ENCODE measurements around the gene ANKRD12.
"Not testable (repeated sequence)": the region's sequence is repeated elsewhere in the genome, so short reads cannot be mapped to it uniquely, and the experiment has no call there.

ANKRD12 gene

GRCh38 chr18:9232977-9233376 lies 96.4 kb downstream of the ANKRD12 start:
- no peak for DNase-seq (ENCODE audit: low read depth)

DNA sequence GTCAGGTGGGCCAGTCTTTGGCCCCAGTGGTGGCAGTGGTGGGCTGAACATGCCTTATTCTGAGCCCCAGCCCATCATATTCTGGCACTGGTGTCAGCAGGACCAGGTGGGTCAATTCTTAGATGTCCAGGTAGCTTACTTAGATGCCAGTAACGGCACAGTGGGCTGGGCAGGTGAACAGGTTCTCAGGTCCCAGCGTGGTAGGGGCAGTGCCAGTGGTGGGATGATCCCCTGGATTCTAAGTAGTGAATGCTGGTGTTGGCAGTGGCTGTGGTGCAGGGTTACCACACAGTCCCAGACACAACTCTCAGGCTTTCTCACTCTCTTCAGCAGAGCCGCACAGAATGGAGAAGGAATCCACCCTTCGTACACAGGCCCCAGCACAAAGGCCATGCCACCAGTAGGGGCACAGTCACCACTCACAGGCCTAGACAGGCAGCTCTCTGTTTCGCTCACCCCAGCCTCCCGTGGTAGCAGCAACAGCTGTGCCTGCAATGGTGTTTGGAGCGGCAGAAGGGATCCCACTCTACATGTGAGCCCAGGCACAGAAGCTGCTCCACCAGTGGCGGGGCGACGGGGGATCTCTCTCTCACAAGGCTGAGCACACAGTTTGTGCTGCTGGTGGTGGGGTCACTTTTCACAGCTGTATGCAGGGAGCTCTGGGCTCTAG lies 97.3 kb downstream of the ANKRD12 start:
- DNase-seq (ENCODE audit: low read depth) = no peak

- DNase-seq (ENCODE audit: low read depth) = no peak
These were observed 97.9 kb downstream of the ANKRD12 start for GRCh38 chr18:9234528-9234927.

- DNase-seq (ENCODE audit: low read depth) = no peak
These were observed 101.4 kb downstream of the ANKRD12 start for GRCh38 chr18:9237981-9238380.

- DNase-seq (ENCODE audit: low read depth) = no peak
These were observed 103.1 kb downstream of the ANKRD12 start for GRCh38 chr18:9239720-9240119.

- no peak for DNase-seq (ENCODE audit: low read depth)
These were observed 103.7 kb downstream of the ANKRD12 start for GRCh38 chr18:9240270-9240669.

DNA sequence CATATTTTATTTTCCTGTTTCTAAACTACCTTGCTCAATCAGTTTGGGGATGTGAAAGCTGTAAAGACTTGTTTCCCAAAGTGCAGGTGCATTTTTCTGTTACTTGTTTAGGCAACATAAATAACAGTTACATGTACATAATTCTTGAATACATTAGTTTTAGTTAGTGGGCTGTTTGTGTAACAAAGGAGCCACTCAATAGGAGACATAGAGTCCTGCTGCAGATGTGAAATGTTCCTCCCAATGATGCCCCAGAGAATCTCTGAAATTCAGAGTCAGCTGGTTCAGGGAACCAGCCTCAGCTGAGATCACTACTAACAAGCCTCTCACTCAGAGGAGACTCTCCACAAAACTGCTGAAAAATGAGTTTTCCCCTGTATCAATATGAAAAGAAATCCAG lies 106.4 kb downstream of the ANKRD12 start:
- DNase-seq (ENCODE audit: low read depth) = no peak

DNA sequence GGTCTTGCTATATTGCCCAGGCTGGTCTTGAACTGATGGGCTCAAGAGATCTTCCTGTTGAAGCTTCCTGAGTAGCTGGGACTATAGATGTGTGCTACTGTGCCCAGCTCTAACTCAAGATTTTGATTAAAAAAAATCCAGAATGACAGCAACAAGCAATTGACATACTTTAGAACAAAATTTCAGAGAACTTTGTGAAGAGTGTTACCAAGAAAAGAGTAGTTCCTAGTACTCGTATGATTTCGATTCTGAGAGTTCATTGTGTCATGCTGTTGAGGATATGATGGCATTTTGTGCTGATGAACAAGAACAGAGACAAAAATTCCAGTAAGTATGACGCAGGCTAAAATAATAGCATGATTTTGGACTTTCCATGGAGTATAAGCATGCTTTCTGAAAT lies 107.8 kb downstream of the ANKRD12 start:
- no peak for DNase-seq (ENCODE audit: low read depth)

DNA sequence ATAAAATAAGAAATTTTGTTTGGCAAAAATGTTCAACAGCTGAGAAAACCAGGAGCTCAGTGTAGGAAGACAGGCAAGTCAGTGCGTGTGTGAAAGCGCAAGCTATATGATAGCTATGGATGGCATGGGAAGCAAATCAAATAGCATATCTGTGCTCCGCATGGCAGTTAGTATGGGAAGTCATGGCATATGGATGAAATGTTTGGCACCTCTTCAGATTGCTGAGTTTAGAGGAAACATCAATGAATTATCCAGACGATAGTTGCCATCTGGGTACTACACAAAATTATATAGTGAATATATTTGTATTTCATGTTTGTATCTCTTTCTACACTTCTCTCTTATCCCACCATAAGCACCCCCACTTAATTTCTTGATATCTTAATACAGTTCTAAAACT lies 112.1 kb downstream of the ANKRD12 start:
- no peak for DNase-seq (ENCODE audit: low read depth)

- DNase-seq (ENCODE audit: low read depth) = no peak
These were observed 112.7 kb downstream of the ANKRD12 start for GRCh38 chr18:9249254-9249653.

- no peak for DNase-seq (ENCODE audit: low read depth)
These were observed 122.6 kb downstream of the ANKRD12 start for GRCh38 chr18:9259173-9259572.

GRCh38 chr18:9260388-9261380 lies 124.1 kb downstream of the ANKRD12 start:
- DNase-seq (ENCODE audit: low read depth) = no peak

DNA sequence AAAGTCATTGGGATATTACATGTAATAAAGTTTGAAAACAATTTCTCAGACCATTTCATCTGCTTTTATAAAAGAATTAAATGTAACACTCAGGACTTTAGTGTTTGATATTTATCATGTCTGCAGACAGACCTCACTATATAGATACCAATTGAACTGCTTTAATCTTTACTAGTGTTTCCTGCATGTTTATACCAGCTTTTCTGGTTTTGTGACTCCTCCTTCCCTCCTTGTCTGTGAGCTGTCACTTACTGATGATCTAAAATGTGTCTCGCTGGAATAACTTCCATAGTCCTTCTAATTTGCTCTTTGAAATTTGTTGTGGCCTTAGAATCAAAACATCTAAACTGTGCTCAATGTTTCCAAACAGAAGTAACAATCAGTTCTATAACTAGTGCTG lies 126.7 kb downstream of the ANKRD12 start:
- no peak for DNase-seq (ENCODE audit: low read depth)

- DNase-seq (ENCODE audit: low read depth) = not testable (repeated sequence)
These were observed 128.2 kb downstream of the ANKRD12 start for GRCh38 chr18:9264797-9265196.

DNA sequence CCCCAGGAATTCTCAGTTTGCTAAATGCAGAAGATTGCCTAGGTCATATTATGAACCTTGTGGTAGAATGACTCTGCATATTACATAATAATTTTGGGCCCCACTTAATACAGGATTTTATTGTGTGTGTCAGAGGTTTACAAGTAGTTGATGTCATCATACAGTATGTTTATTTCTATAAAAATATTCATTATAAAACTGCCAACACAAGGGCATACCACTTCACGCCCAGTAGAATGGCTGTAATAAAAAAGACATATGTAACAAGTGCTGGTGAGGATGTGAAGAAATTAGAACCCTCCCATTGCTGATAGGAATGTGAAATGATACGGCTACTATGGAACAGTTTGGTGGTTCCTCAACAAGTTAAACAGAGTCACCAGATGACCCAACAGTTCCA lies 136.6 kb downstream of the ANKRD12 start:
- no peak for DNase-seq (ENCODE audit: low read depth)

- no peak for DNase-seq (ENCODE audit: low read depth)
These were observed 139.3 kb downstream of the ANKRD12 start for GRCh38 chr18:9275890-9276289.

- no peak for DNase-seq (ENCODE audit: low read depth)
These were observed 141.4 kb downstream of the ANKRD12 start for GRCh38 chr18:9278028-9278427.

- no peak for DNase-seq (ENCODE audit: low read depth)
These were observed 144.3 kb downstream of the ANKRD12 start for GRCh38 chr18:9280849-9281248.

GRCh38 chr18:9281780-9282179 lies 145.2 kb downstream of the ANKRD12 start:
- no peak for DNase-seq (ENCODE audit: low read depth)

DNA sequence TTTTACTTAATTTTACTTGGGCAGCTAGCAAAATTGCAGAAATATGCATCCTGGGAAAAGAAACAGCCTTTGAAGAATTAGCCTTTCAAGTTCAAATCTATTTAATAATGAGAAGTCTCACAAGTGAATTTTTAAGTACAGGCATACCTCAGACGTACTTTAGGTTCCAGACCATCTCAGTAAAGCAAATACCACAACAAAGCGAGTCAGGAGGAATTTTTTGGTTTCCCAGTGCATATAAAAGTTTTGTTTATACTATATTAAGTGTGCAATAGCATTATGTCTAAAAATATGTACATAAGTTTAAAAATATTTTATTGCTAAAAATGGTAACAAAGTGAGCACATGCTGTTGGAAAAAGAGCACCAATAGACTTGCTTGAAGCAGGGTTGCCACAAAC lies 147.2 kb downstream of the ANKRD12 start:
- DNase-seq (ENCODE audit: low read depth) = no peak

DNA sequence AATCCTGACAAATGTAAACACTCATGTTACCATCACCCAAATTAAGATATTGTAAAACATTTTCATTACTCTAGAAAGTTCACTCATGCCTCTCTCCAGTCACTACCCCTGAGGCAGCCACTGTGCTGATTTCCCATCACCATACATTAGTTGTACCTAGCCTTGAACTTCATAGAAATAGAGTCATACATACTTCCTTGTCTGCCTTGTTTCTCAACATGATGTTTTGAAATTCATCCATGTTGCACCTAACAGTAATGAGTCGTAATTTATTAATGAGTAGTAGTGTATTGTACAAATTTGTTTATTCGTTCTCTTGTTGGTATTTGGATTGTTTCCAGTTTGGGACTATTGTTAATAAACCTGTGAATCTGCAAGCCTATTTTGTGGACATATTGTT lies 149.0 kb downstream of the ANKRD12 start:
- no peak for DNase-seq (ENCODE audit: low read depth)

DNA sequence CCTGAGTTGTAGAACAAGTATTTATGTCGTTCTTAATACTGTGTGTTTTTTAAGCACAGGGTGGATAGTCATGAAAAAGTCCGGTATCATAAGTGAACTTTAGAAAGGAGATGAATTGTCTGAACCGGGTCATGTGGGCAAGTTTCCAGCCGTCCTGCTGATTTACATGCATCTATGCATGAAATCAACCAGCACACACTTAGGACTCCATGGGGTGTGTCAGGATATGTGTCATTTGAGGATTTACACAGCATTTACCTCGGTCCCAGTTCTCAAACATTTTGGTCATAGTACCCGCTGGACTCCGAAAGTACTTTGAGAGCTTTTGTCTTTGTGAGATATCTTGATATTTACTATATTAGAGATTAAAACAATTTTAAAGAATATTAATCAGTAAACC lies 150.5 kb downstream of the ANKRD12 start:
- DNase-seq (ENCODE audit: low read depth) = no peak

DNA sequence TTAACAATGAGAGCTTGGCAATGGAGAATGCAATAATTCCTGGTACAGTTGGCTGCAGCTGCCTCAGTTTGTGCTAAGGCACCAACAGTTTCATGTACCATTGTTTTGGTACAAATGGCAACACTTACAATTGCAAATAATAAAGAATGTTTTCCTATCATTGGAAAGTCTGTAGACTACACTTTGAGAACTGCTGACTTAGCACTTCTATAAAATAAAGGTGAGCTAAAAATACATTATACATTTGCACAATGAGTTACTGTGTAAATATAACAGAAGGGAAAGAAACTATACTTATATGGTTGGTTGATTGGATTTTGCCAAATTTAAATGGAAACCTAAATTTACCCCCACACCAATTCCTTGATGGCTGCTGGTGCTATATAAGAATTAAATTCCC lies 153.1 kb downstream of the ANKRD12 start:
- no peak for DNase-seq (ENCODE audit: low read depth)

Measured in stimulated activated CD8-positive, alpha-beta memory T cell treated with anti-CD3 and anti-CD28 coated beads, Interleukin-15, amount 100 ng/mL, for 24 hours (primary cell).